AG09319 (cell line): ENCODE measurements around the gene ZNF549.
A peak's percentile ranks its signal among the peaks of the same experiment; 100 is the strongest.

Experiments used
- DNase-seq: peaks from one replicate; pipeline ENCODE4 v3.0.0-alpha.2; 2010; ENCODE audit warnings: low read depth; ENCODE audit errors: extremely low read depth
- CTCF ChIP-seq: IDR thresholded peaks from 2 replicates; pipeline ENCODE4 v1.5.1; 2011; ENCODE audit warnings: low read depth, mild to moderate bottlenecking, inconsistent platforms, low read length, moderate library complexity

ZNF549 gene

GRCh38 chr19:57560049-57560491, 32.9 kb downstream of the ZNF549 start:
- DNase-seq: no peak

GRCh38 chr19:57563547-57563946, 36.4 kb downstream of the ZNF549 start:
- no peak for DNase-seq
- TF ChIP-seq CTCF: no peak

More at GRCh38 chr19:57560049-57560491, 32.9 kb downstream of the ZNF549 start:
- no peak for TF ChIP-seq CTCF

- no peak for TF ChIP-seq CTCF
- no peak for DNase-seq
Measured at GRCh38 chr19:57566396-57567265, 39.5 kb downstream of the ZNF549 start.

- no peak for TF ChIP-seq CTCF
- DNase-seq: no peak
Measured at GRCh38 chr19:57570707-57571106, 43.6 kb downstream of the ZNF549 start.

- TF ChIP-seq CTCF: no peak
- DNase-seq: no peak
Measured at GRCh38 chr19:57572415-57572947, 45.3 kb downstream of the ZNF549 start.

- no peak for DNase-seq
- no peak for TF ChIP-seq CTCF
Measured at GRCh38 chr19:57576661-57577060, 49.5 kb downstream of the ZNF549 start.

GRCh38 chr19:57578487-57579205, 51.5 kb downstream of the ZNF549 start, which contains the start of gene ZNF416:
TSS of gene ZNF416 (minus strand) at chr19:57578911. CDS start at chr19:57578704, 207 bp downstream.
- TF ChIP-seq CTCF: peak; percentile 21
- peak; percentile 91 for DNase-seq
